ENCODE data around the gene MUC13. TPM values are rescaled to one million over a fixed set of nuclear protein-coding genes. Genes with fewer than 3 reads are reported as not detected.

Gene MUC13
- total RNA-seq, 1 experiment from 2014 or later: 0.11 TPM

DNA sequence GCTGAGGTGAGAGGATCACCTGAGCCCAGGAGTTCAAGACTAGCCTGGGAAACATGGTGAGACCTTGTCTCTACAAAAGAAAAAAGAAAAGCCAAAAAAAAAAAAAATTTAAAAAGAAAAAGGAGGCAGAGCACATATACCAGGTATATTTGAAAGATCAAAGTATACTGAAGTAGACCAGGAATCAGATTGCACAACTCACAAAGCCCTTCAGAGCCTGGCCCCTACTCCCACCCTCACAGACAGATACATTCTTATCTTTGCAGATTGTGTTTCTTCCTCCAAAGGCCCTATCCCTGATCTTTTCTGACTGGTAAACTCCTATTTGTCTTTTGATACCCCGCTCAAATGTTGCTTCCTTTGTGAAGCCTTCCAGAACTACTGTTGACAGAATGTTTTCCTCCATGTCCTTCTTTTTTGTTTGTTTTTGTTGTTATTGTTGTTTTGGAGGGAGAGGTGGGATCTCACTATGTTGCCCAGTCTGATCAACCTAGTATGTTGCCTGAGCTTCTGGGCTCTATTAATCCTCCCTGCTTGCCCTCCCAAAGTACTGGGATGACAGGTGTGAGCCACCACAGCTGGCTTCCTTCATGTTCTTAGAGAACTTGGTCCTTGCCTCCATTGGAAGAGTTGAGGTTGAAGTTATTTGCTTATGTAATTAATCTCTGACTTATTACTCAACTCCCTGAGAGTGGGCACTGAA lies 37.6 kb downstream of the MUC13 start:
- no peak for DNase-seq (ENCODE audit: low read depth)

DNA sequence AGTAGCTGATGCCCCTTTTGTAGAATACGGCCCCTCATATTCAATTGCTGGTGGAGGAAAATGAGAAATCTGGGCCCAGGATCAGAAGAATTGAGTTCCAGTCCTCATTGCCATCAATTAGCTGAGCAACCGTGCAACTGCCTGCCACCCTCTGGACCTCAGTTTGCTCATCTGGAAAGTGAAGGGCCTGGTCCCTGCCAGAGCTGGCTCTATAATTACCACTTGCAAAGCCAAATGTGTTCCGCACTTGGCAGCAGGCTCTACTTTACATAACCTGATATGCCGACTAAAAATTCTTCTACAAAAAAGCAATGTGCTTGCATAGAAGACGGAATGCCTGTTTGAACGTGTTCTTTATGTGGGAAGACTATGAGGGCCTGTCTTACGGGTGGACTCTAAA lies 38.8 kb downstream of the MUC13 start:
- DNase-seq (ENCODE audit: low read depth): no peak

DNA sequence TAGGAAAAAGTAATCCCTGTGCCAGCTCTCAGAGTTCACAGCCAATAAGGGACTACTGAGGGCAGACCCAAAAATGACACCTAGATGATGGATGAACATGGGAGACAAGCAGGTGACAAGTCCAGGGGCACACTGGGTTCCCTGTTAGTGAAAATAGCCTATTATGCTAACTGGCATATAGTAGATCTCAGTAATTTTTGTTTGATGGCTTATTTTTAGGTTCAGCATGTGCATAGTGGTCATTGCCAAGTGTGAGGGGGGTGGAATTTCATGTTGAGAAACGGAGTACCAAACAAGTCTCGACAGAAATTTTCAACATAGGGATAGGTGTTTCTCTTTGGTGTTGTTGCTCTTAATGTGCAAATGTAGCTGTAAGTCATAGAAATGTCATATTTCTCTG lies 41.0 kb downstream of the MUC13 start:
- no peak for DNase-seq (ENCODE audit: low read depth)

DNA sequence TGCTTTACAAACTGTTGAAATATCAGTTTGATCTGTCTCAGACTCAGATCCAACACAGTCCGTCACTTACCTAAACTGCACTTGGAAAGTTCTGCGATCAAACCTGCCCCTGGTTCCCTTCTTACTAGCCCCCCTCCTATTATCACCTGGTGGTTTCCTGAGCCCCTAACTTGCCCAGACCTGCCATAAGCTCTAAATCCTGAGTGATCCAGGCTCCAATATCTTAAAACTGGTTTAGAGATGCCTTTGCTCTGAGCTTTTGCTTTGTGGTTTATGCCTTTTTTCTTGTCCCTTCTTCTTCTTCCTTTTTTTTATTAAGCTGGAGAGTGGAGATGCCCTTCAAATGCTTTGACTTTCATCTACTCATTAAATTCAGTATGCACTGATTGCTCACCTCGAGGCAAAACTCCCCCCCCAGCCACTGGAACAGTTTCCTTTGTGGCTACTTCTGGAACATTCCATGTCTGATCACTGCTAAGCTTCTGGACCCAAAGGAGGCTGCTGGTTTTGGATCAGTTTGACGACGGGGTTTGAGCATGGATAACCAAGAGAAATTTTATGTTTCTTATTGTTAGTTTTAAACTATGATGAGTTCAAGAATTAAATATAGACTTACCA lies 43.9 kb downstream of the MUC13 start:
- DNase-seq (ENCODE audit: low read depth): no peak

DNA sequence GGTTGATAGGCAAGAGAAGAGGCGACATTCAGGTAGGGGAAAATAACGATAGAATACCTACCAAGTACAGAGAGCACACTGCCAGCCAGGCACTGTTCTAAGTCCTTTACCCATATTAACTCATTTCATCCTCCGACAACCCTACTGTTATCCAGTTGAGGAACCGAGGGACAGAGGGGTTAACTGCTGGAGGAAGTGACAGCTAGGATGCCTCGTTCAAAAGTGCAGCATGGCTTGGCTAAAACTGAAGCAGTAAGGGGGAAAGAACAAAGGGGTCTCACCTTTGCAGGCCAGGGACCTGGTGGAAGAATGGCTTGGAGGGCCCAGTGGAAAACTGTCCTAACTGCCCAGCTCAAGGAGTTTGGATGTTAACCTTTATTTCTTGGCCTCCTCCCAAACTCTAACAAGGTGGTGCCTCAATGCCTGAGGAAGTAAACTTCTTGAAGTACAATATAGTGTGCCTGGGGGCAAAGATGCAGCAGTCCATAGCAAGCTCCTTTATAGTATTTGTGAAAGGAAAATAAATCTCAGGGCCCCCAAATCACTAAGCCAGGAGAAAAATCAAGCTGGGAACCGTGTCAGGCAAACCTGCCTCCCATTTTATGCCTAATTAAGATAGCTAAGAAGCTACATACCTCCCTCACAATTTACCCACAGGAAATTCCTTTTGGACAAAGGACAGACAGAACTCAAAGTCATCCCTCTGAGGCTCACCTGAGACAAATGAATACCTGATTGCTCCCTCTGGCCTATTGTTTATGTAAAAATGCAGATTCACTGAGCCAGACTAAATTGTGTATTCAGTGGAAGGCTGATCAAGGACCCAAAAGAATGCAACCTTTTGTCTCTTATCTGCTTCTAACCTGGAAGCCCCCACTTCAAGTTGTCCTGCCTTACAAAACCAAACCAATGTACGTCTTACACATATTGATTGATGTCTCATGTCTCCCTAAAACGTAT lies 45.8 kb downstream of the MUC13 start:
- DNase-seq (ENCODE audit: low read depth): no peak

DNA sequence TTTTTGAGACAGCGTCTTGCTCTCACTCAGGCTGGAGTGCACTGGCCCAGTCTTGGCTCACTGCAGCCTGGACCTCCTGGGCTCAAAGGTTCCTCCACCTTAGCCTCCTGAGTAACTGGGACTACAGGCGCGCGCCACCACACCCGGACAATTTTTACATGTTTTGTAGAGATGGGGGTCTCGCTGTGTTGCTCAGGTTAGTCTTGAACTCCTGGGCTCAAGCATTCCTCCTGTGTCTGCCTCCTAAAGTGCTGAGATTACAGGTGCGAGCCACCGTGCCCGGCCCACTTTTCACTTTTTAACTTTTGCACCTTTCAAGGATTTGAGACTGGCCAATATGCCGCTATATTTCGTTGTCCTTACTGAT lies 46.6 kb downstream of the MUC13 start:
- no peak for DNase-seq (ENCODE audit: low read depth)

DNA sequence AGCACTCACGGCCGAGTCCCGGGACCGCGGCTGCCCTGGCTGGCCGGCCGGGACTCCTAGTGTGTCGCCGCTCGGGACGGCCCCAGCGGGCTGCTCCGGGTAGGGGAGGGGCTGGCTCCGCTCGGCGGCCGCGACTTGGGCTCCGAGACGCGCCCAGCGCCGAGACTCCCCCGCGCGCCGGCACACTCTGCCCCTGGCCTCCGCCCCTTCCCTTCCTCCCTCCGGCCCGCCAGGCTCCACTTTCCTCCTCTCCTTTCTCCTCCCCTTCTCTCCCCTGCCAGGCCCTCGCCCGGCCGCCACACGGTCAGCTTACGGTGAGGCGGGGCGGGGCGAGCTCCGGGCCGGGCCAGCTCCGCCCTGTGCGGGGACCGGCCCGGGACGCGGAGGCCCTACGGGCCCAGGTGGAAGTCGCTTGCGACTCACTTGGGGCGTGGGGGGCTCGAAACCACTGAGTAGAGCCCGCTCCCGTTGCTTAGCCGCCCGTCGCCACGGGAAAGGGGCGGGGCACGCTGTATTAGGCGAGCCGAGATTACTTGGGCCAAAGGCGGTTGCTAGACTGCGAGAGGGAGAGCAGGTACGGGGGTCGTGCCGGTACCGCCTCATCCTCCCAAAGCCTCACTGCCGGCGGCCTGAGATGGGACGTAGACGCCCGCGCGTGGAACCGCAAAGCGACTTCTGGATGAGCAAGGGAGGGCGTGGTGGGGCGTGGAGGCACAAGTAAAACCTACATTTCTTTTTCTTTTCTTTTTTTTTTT lies 47.2 kb downstream of the MUC13 start, which contains the start of gene ITGB5:
Gene ITGB5 (minus strand): TSS at position 189 of the 755 bp plus-strand sequence. CDS start 365 bp downstream, outside the sequence.
- peak; percentile 90 for DNase-seq (ENCODE audit: low read depth)

DNA sequence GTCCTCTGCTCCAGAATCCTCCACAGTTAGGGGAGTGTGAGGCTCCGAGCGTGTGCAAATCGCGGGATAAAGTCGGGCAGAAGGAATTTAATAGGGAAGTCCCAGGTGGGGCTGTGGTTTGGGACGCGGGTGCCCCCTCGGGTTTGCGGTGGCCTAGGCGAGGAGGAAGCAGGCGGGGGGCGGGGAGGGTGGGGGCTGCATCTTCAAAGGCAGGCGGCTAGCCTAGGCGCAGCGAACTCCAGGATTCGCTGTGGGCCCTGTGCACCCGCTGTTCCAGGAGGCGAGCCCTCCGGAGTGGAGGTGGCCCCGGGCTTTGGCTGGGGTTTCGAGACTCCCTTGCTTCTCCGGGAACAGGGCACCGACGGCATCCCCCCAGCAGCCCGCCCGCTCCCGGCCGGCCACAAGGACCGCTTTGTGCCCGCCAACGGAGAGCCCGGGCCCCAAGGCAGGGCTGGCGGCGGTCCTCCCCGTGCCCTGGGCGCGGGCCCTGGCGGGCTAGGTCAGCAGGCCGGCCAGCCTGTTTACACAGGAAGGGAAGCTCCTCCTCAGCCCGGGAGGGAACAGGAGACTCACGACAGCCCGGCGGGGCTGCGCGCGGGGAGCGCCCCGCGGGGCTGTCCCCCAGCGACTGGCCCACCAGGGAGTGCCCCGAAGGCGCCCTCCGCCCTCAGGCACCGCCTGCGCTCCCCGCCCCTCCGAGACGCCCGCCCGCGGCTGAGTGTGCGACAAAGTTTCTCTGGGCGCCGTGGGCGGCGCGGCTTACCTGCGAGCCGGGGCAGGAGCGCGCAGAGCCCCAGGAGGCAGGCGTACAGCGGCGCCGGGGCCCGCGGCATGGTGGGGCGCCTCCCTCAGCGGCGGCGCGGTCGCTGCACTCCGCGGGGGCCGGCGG lies 48.1 kb downstream of the MUC13 start:
- DNase-seq (ENCODE audit: low read depth): peak; percentile 73

DNA sequence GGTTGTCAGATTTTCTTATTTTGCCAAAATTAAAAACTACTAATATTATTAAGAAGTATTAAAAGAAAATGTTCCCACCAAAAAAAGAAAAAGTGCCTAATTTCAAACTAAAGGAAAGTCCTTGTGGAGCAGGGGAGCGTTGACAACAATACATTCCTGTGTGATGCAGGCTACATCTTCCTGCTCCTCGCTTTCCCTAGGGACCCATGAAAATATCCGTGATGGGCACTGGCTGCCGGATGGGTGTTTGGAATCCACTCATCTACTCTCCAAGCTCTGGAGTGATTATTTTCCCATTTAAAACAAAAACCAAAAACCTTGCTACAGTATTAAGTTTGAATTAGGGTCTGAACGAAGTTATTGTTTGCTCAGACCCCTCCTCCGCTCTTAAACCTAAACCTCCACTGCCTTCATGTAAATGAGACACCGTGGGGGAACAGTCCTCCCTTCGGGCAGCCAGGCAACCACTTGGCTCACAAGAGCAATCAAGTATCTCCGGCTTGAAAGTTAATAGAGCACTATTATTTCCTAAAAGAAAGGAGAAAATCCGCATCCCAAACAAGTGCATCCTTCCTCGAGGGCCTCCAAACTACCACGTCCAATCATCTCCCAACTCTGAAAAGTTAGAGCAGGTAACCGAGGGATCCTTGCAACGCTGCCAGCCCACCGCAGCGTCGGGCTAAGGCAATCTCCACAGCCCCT lies 48.9 kb downstream of the MUC13 start:
- DNase-seq (ENCODE audit: low read depth): peak; percentile 65

DNA sequence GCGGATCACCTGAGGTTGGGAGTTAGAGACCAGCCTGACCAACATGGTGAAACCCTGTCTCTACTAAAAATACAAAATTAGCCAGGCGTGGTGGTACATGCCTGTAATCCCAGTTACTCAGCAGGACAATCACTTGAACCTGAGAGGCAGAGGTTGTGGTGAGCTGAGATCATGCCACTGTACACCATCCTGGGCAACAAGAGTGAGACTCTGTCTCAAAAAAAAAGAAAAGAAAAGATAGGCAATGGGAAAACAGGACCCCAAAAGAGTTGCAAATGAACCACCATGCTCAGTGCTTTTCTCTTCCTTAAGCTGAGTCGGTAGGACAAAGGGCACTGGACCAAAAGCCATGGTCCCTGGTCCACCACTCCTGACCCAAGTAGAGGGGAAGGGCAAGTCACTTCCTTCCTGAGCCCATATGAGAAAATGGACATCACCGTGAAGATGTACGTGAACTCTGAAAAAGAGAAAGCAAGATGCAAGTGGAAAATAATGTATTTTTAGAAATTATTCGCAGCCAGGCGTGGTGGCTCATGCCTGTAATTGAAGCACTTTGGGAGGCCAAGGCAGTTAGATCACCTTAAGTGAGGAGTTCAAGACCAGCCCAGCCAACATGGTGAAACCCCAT lies 50.0 kb downstream of the MUC13 start:
- no peak for DNase-seq (ENCODE audit: low read depth)

DNA sequence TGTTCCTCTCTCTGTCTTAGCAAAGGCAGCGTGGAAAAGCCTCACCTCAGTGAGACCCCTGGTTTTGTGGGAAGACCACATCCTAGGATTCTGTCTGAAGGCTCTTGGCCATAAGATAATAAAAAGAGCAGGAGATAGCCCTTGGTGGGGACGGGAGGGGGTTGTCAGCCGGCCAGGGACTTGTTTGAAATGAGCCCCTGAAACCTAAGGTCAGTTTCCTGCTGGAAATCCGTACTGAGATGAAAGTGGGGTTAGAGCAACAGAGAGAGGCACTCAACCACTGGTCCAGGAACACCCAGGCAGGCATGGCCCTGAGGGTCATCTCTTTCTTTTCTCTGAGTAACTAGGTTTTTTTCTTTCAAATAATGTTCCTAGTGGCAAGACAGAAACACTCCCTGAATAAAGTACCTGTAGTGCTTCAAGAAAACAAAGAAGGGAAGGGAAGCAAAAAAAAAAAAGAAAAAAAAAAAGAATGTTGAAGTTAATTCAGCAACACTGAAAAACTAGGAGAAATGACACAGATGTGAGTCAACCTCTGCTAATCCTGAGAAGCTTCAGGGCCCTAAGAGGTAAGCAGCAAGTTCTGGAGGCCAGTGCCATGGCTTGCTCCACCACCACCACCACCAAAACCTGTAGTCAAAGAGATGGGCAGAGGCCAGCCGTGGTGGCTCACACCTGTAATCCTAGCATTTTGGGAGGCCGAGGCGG lies 50.6 kb downstream of the MUC13 start:
- peak; percentile 58 for DNase-seq (ENCODE audit: low read depth)

DNA sequence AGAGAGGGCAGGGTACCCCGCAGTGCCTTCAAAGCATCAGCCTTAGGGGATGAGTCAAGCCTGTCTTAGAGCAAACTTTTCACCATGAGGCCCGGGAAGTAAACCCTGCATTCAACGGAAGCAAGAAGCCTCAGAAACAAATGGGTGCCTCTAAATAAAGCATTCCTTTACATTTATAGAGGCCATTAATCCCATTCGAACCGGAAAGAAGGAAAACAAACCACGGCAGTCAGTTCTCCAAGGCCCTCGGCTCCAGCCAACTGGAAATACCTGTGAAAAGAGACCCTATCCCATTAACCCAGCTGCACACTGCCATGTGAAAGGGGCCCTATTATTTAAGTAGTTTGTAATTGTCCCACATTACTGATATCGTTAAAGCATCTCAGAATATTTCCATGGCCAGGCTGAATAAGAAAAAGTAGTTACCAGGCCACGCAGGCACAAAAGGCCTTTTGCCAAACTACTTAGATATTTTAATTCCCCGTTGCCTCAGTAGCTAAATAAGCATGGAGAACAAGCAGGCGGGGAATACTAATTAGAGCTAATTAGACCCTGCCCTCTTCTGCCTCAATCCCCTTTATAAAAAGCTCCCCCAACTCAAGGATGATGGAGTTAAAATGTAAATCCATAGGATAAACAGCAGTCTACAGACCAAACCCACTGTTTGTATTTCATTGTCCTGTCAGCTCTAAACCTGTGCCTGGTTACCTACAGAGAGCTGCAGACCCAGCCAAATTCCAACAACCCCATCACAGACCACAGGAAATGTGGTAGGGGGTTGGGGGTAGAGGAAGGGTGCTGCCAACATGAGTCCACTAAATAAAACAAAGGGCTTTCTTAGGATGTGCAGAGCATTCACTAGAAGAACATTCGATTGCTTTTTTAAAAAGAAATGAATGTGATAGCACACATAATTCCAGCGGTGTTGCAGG lies 51.5 kb downstream of the MUC13 start:
- peak; percentile 40 for DNase-seq (ENCODE audit: low read depth)

DNA sequence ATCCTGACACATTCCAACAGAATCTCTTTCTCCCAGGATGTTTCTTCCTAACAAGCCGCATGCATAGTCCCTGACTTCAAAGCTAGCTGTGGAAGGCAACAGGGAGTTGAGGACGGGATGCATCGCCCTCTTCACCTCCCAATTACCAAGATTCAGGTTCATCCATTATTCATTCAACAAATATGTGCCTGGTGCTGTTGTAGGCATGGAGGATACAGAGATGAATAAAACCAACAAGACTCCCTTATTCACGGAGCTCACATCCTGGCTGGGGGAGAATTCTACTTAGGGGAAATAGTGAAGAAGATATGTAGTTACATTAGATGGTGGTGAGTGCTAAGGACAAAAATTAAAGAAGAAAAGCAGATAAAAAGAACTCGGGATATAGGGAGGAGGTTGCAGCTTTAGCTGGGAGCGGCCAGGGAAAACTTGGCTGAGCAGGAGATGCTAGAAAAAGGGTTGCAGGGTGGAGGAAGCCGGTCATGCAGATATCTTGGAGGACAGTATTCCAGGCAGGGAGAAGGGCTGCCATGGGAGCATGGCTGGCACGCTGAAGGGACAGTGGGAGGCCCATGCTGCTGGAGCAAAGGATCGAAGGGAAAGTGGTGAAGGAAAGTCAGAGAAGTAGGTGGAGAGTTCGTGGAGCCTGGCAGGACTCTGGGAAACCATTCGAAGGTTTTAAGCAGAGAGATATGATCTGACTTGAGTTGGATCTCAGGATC lies 52.4 kb downstream of the MUC13 start:
- no peak for DNase-seq (ENCODE audit: low read depth)

DNA sequence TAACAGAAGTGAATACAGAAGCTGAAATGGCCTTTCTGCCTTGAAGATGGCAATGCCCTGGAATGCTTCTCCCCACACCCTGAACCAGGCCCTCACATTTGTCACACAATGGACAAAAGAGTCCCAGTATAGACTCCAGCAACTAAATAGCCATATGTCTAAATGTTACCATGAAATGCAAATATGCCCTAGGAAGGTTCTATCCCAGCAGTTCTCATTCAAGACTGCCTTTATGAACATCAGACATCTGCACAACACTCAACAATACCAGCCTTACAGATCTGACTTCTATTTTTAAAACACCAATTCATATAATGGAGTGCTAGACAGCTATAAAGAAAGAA lies 55.2 kb downstream of the MUC13 start:
- no peak for DNase-seq (ENCODE audit: low read depth)

DNA sequence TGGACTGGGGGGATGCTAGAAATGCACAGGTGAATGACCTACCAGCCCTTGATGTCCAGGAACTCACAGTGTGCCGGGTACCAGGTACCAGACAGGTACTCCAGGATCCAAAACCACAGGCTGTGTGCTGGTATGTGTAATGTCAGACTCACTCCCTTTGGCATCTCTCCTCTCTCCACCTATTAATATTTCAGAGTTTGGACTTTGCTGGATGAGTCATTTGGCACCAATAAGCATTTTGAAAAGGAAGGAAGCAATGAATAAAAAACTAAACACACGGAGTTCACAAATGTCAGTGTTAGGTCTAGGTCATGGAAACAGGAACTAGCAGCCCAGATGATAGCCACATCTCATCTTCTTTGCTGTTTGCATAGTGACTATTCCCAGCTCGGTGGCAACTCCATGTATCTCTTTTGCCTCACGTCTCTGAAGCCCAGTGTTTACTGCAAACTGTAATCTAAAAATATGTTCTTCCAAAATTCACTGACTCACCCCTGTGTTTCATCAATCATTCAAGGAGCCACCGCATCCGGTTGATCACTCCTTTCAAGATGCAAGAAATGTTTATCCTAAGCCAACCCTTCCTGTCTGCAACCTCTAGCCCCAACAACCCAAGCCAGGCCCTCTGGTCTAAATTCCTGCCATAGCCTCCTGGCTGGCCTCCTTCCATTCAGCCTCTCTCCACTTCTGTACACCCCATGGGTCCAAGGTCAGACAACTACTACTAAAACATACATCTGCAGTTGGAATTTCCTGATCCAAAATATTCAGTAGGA lies 55.8 kb downstream of the MUC13 start:
- DNase-seq (ENCODE audit: low read depth): peak; percentile 95

DNA sequence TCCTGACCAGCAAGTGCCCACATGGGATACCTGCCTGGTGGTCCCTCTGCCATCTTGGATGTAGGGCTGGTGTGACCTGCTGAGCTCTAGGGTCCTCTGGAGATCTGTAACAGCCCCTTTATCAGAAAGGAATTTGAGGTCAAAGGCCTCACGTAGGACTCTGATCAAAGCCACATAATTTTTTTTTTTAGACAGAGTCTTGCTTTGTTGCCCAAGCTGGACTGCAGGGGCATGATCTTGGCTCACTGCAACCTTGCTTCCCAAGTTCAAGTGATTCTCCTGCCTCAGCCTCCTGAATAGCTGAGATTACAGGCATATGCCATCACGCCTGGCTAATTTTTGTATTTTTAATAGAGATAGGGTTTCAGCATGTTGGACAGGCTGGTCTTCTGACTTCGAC lies 56.9 kb downstream of the MUC13 start:
- no peak for DNase-seq (ENCODE audit: low read depth)

Data from Daoy (cell line).